NCI-H2171 treated with DMSO at 0.1 percent for 48 hours (cell line): ENCODE data around the gene COL7A1.
A peak's percentile ranks its signal among the peaks of the same experiment; 100 is the strongest.
"Not testable (repeated sequence)": the region's sequence is repeated elsewhere in the genome, so short reads cannot be mapped to it uniquely, and the experiment has no call there.

ENCODE experiments used
- DNase-seq: peaks from one replicate; lab custom pipeline; 2025; lab: John Stamatoyannopoulos, UW

The COL7A1 gene

GRCh38 chr3:48543271-48543866 is 51.8 kb downstream of the COL7A1 start:
- DNase-seq: peak; percentile 64

- DNase-seq: no peak
Measured at GRCh38 chr3:48538451-48538850, 56.7 kb downstream of the COL7A1 start.

GRCh38 chr3:48536785-48537184 is 58.3 kb downstream of the COL7A1 start:
- DNase-seq: no peak

GRCh38 chr3:48536116-48536515 is 59.0 kb downstream of the COL7A1 start:
- no peak for DNase-seq

- DNase-seq: no peak
Measured at GRCh38 chr3:48535578-48535977, 59.6 kb downstream of the COL7A1 start.

- no peak for DNase-seq
Measured at GRCh38 chr3:48532977-48533337, 62.2 kb downstream of the COL7A1 start.

GRCh38 chr3:48532271-48532976 is 62.7 kb downstream of the COL7A1 start:
- DNase-seq: no peak

- DNase-seq: not testable (repeated sequence)
Measured at GRCh38 chr3:48530701-48531100, 64.4 kb downstream of the COL7A1 start.

GRCh38 chr3:48528754-48529153 is 66.4 kb downstream of the COL7A1 start:
- DNase-seq: no peak

GRCh38 chr3:48528048-48528447 is 67.1 kb downstream of the COL7A1 start:
- DNase-seq: no peak

- DNase-seq: no peak
Measured at GRCh38 chr3:48524970-48525369, 70.2 kb downstream of the COL7A1 start.

- DNase-seq: no peak
Measured at GRCh38 chr3:48521635-48522034, 73.5 kb downstream of the COL7A1 start.

- no peak for DNase-seq
Measured at GRCh38 chr3:48519277-48519643, 75.9 kb downstream of the COL7A1 start.

- no peak for DNase-seq
Measured at GRCh38 chr3:48518638-48519276, 76.4 kb downstream of the COL7A1 start.

GRCh38 chr3:48518069-48518468 is 77.1 kb downstream of the COL7A1 start:
- no peak for DNase-seq

GRCh38 chr3:48516571-48516970 is 78.6 kb downstream of the COL7A1 start:
- no peak for DNase-seq

GRCh38 chr3:48514431-48515227 is 80.5 kb downstream of the COL7A1 start:
- DNase-seq: no peak
